ENCODE data around the gene GDAP2.

The GDAP2 gene

DNA sequence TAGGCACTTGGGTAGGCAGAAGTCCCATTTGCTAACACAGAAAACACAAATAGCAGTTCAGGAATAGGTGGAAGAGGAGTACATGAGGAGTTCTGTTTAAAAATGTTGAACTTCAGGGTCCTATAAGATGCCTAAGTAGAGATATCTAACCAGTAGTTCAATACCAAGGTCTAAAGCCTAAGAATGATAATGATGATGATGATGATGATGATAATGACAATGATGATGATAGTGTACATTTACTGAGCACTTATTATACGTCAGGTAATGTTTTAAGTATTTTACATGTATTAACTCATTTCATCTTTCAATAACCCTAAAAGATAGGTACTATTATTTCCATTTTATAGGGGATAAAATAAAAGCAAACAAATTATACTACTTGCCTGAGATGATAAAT lies 50.1 kb downstream of the GDAP2 start:
- TF ChIP-seq, protein P1, sequence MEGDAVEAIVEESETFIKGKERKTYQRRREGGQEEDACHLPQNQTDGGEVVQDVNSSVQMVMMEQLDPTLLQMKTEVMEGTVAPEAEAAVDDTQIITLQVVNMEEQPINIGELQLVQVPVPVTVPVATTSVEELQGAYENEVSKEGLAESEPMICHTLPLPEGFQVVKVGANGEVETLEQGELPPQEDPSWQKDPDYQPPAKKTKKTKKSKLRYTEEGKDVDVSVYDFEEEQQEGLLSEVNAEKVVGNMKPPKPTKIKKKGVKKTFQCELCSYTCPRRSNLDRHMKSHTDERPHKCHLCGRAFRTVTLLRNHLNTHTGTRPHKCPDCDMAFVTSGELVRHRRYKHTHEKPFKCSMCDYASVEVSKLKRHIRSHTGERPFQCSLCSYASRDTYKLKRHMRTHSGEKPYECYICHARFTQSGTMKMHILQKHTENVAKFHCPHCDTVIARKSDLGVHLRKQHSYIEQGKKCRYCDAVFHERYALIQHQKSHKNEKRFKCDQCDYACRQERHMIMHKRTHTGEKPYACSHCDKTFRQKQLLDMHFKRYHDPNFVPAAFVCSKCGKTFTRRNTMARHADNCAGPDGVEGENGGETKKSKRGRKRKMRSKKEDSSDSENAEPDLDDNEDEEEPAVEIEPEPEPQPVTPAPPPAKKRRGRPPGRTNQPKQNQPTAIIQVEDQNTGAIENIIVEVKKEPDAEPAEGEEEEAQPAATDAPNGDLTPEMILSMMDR (IDR thresholded peaks at IDR 0.05) = no peak

DNA sequence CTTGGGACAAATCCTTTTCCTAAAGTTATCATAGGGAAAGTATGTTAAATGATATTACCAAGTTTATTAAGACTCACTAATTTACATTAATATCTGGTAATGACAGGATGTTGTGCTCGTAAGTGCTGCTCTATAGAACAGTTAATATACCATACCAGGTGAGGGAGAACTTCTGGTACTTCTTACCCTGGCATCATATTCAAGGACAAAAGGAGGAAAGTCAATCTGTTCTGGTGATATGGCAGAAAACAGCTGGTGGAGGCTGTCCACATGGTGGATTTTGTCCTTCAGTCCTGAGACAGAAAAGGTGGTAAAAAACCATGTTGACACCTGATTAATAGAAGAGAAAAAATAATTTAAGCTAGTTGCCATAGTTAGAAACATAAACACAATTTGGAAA lies 51.6 kb downstream of the GDAP2 start:
- TF ChIP-seq, protein P1 (IDR thresholded peaks at IDR 0.05) = no peak

DNA sequence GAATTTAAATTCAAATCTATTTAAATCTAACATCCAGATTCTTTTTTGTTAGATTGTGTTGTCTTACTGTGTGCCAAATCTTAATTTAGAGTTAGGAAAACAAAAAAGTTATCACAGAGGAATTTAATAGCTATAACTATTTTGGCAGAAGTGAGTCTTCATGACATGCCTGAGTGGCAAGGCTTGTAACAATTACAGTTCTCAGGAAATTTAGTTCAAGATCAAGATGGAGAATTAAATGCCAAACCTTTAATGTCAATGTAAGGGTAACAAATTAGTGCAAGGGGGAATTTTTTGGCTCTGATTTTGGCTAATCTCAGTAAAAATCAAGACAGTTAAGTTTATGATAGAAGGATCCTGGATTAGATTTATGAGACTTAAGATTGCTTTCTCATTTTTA lies 58.4 kb downstream of the GDAP2 start:
- TF ChIP-seq, protein P1 (IDR thresholded peaks at IDR 0.05) = no peak

DNA sequence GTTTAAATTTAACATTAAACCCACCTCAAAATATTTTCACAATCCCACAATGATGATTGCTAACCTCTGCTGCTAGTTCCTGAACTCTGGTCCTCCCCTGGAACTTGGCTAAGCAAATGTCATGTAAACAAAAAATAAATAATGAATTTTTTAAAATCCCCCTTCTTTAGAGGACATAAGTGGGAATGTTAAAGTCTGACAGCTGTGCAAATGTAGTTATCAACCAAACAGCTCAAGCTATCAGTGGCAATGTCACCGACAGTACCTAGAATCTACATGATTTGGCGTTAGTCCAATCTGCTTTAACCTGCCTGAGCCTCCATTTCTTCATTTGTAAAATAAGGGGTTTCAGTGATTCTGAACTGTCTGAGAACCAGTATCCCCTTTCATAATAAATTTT lies 67.7 kb downstream of the GDAP2 start:
- TF ChIP-seq, protein P1 (IDR thresholded peaks at IDR 0.05) = no peak

DNA sequence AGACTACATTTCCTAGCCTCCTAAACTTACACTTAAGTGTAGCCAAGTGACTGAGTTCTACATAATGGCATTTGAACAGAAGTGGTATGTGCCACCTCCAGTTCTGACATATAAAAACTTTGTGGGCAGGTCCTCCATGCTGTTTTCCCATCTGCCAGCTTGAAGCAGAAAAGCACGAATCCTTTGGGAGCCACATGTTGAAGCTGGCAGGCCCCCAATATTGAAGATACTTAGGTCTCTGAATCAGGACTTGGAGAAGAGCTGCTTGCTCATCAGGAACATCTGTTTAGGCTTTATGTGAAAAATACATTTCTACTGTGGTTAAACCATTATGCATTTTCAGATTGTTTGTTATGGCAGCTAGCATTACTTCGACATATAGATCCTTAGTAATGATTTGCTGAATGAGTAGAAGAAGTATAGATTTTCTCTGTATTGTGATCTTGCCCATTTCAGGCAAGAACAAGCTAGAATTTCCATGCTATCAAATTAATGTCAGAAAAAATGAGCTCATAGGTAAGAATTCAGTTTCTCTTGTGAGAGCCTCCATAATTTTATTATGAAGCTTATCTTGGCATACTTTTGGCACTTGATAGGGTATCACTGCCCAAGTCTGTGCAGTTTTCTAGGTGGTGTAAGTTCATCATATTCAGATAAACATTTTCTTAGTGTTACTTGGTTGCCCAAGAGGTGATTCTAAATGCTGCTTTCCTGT lies 68.4 kb downstream of the GDAP2 start:
- TF ChIP-seq, protein P1 (IDR thresholded peaks at IDR 0.05) = no peak

DNA sequence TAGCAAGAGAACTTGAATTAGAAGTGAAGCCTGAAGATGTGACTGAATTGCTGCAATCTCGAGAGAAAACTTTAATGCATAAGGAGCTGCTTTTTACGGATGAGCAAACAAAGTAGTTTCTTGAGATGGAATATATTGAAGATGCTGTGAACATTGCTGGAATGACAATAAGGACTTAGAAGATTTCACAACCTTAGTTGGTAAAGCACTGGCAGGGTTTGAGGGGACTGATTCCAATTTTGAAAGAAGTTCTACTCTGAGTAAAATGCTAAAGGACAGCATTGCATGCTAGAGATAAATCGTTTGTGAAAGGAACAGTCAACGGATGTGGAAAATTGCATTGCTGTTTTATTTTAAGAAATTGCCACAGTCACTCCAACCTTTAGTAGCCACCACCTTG lies 69.5 kb downstream of the GDAP2 start:
- TF ChIP-seq, protein P1 (IDR thresholded peaks at IDR 0.05) = no peak

DNA sequence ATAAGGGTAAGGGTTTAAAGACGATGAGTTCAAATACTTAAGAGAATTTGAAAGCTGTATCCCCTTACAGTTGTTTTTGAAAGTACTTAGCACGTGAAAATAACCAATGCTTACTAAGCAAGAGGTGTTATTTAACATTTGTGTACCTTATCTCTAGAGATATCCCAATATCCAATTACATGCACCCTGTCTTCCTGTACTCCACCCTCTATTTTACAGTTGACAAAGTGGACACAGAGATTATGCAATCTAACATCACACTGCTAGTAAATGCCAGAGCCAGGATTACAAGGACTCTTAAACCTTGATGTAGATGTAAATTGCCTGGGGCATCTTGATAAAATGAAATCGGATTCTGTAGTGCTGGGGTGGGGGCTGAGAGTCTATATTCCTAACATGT lies 72.0 kb downstream of the GDAP2 start:
- TF ChIP-seq, protein P1 (IDR thresholded peaks at IDR 0.05) = no peak

All from LNCAP (cell line).